SK-N-SH (cell line): Measurements from ENCODE around the gene MAP4. TPM values are rescaled to one million over a fixed set of nuclear protein-coding genes. Genes with fewer than 3 reads are reported as not detected.

Experiments
- CTCF ChIA-PET: fragments of 300-600, 350-600 bp; formaldehyde crosslinking; extraction: SDS; loops from one replicate; lab custom pipeline; 2021; lab: Yijun Ruan, JAX
- POLR2A ChIA-PET: fragments of 350-600 bp; sonication (Branson Sonifier 250); formaldehyde crosslinking; extraction: SDS; loops from one replicate; lab custom pipeline; 2020; ENCODE audit warnings: antibody characterized with exemption, inconsistent platforms; lab: Yijun Ruan, JAX
- DNase-seq: peaks from one replicate; pipeline ENCODE4 v3.0.0; 2012
- H2AFZ ChIP-seq: fragments of 200-600 bp; sonication (generic); 2 replicates; pipeline ENCODE4 v1.8.1; 2016; ENCODE audit warnings: antibody characterized with exemption, mild to moderate bottlenecking, low read depth
- H3F3A ChIP-seq: fragments of 200-600 bp; sonication (generic); replicated peaks from 2 replicates; pipeline ENCODE3; 2016; ENCODE audit warnings: antibody characterized with exemption, mild to moderate bottlenecking; ENCODE audit not compliant: insufficient read depth
- H3K27ac ChIP-seq, 2 experiments: fragments of 200-500 bp in 1 of 2; fragments of 200-600 bp in 1 of 2; sonication (Bioruptor generic) in 1 of 2; sonication (generic), shearing (Covaris generic) in 1 of 2; 2 replicates each; pipeline versions ENCODE4 v1.5.1 to v1.6.1; 2014 to 2016; ENCODE audit warnings: low read depth in 2 of 2, inconsistent platforms in 1 of 2, low read length in 1 of 2, mild to moderate bottlenecking in 1 of 2, mixed read lengths in 1 of 2
- H3K27me3 ChIP-seq: fragments of 200-600 bp; sonication (generic), shearing (Covaris generic); 2 replicates; pipeline ENCODE4 v1.6.1; 2016; ENCODE audit warnings: mixed run types; ENCODE audit not compliant: insufficient read depth
- H3K36me3 ChIP-seq, 2 experiments: fragments of 200-500 bp in 1 of 2; fragments of 200-600 bp in 1 of 2; sonication (Bioruptor generic) in 1 of 2; sonication (generic) in 1 of 2; replicated peaks in 1 of 2; 2 replicates each; pipeline versions ENCODE3 to v1.5.1; 2014 to 2016; ENCODE audit warnings: low read length in 1 of 2, mild to moderate bottlenecking in 1 of 2; ENCODE audit not compliant: insufficient read depth in 2 of 2, control insufficient read depth in 1 of 2
- H3K4me1 ChIP-seq, 2 experiments: fragments of 200-500 bp in 1 of 2; fragments of 200-600 bp in 1 of 2; sonication (Bioruptor generic) in 1 of 2; sonication (generic), shearing (Covaris generic) in 1 of 2; 2 replicates each; pipeline versions ENCODE4 v1.5.1 to v1.6.1; 2014 to 2016; ENCODE audit warnings: low read depth in 1 of 2, low read length in 1 of 2, mixed run types in 1 of 2; ENCODE audit not compliant: insufficient read depth in 2 of 2, control insufficient read depth in 1 of 2
- H3K4me2 ChIP-seq: fragments of 200-600 bp; sonication (generic), shearing (Covaris generic); 2 replicates; pipeline ENCODE4 v1.6.1; 2017; ENCODE audit warnings: mixed run types
- H3K4me3 ChIP-seq, 2 experiments: fragments of 200-500 bp in 1 of 2; fragments of 200-600 bp in 1 of 2; sonication (Bioruptor generic) in 1 of 2; sonication (generic), shearing (Covaris generic) in 1 of 2; 2 replicates each; pipeline versions ENCODE4 v1.5.1 to v1.8.1; 2014 to 2016; ENCODE audit warnings: low read depth in 2 of 2, inconsistent platforms in 1 of 2, low read length in 1 of 2, mild to moderate bottlenecking in 1 of 2, mixed read lengths in 1 of 2, moderate library complexity in 1 of 2
- H3K79me2 ChIP-seq: fragments of 200-600 bp; sonication (generic); 2 replicates; pipeline ENCODE4 v1.8.1; 2017; ENCODE audit warnings: mild to moderate bottlenecking; ENCODE audit not compliant: insufficient read depth
- H3K9ac ChIP-seq: fragments of 200-600 bp; sonication (generic); 2 replicates; pipeline ENCODE4 v1.6.1; 2017; ENCODE audit warnings: mixed run types
- H3K9me2 ChIP-seq: fragments of 200-600 bp; sonication (generic); 2 replicates; pipeline ENCODE4 v1.6.1; 2017; ENCODE audit warnings: mixed run types
- H3K9me3 ChIP-seq: fragments of 200-600 bp; sonication (generic); 2 replicates; pipeline ENCODE4 v1.6.1; 2017; ENCODE audit warnings: mixed run types, mild to moderate bottlenecking, moderate library complexity
- H4K20me1 ChIP-seq: fragments of 200-600 bp; sonication (generic); 2 replicates; pipeline ENCODE4 v1.6.1; 2017; ENCODE audit warnings: mild to moderate bottlenecking, mixed run types; ENCODE audit not compliant: insufficient read depth
- CHD2 ChIP-seq: fragments of 150-350 bp; IDR thresholded peaks from 2 replicates; pipeline ENCODE4 v1.6.1; 2018; ENCODE audit warnings: low read length; ENCODE audit not compliant: partially characterized antibody
- ELF1 ChIP-seq: IDR thresholded peaks from 2 replicates; pipeline ENCODE4 v1.4.0; 2012
- FOSL2 ChIP-seq: IDR thresholded peaks from 2 replicates; pipeline ENCODE4 v1.4.0; 2012; ENCODE audit warnings: low read depth, mild to moderate bottlenecking, moderate library complexity, borderline replicate concordance
- GATA2 ChIP-seq: sonication (generic); formaldehyde crosslinking; IDR thresholded peaks from 2 replicates; pipeline ENCODE4 v1.5.0; 2020; ENCODE audit warnings: mild to moderate bottlenecking, missing genetic modification reagents
- JUND ChIP-seq: IDR thresholded peaks from 2 replicates; pipeline ENCODE4 v1.4.0; 2012
- MAX ChIP-seq: IDR thresholded peaks from 2 replicates; pipeline ENCODE4 v1.4.0; 2012; ENCODE audit warnings: low read depth
- MXI1 ChIP-seq: IDR thresholded peaks from 2 replicates; pipeline ENCODE4 v1.6.1; 2012; ENCODE audit warnings: mild to moderate bottlenecking, low read depth, low read length, improper control_type of control experiment
- NFIC ChIP-seq: IDR thresholded peaks from 2 replicates; pipeline ENCODE4 v1.4.0; 2012; ENCODE audit warnings: borderline replicate concordance
- NRF1 ChIP-seq: IDR thresholded peaks from 2 replicates; pipeline ENCODE4 v1.6.1; 2012; ENCODE audit warnings: low read depth, mild to moderate bottlenecking, low read length
- RAD21 ChIP-seq: IDR thresholded peaks from 2 replicates; pipeline ENCODE4 v1.6.1; 2012; ENCODE audit warnings: mild to moderate bottlenecking, low read length
- TCF12 ChIP-seq: IDR thresholded peaks from 2 replicates; pipeline ENCODE4 v1.4.0; 2012
- TEAD4 ChIP-seq: IDR thresholded peaks from 2 replicates; pipeline ENCODE4 v1.4.0; 2012; ENCODE audit warnings: mild to moderate bottlenecking, borderline replicate concordance; ENCODE audit not compliant: insufficient read depth
- USF1 ChIP-seq: IDR thresholded peaks from 2 replicates; pipeline ENCODE4 v1.4.0; 2012; ENCODE audit warnings: low read depth, borderline replicate concordance
- USF2 ChIP-seq: fragments of 150-350 bp; IDR thresholded peaks from 2 replicates; pipeline ENCODE4 v1.6.1; 2017; ENCODE audit warnings: antibody characterized with exemption, low read length, low read depth, borderline replicate concordance
- WGBS: methylation state at CpG from one replicate; pipeline ENCODE4 v1.1.6; 2017; ENCODE audit warnings: low lambda C conversion rate; 5-methylcytosine and 5-hydroxymethylcytosine counted together
- polyA plus RNA-seq, 3 experiments: library from polyadenylated mRNA; depleted of rRNA; stranded (reverse); fragments of >200 nt; gene quantifications; 2 replicates each; pipeline ENCODE4 v1.2.3, GENCODE V29; 2012
- TF ChIP-seq, protein P1 (sequence below): IDR thresholded peaks from 2 replicates; pipeline ENCODE4 v1.4.0; 2012; ENCODE audit warnings: low read depth, borderline replicate concordance

MAP4 gene
- polyA plus RNA-seq, 1 of the 3 experiments (the other 2 are of a cell fraction), result 121 TPM

- H3K4me3 ChIP-seq, result no peak overlapping the region
- H4K20me1 ChIP-seq, result peaks cover 35% of the 10 kb centered on the region
- no peak for DNase-seq
- peaks cover 41% of the 10 kb centered on the region for H3F3A ChIP-seq
- ChIA-PET CTCF (interaction anchor here (0.6 to 2.2 kb wide), 5 partner anchors 8 to 80 kb away, joined by 3 to 9 read pairs (median 4); no protein-coding TSS in a partner anchor), POLR2A (no interaction called here)
- WGBS, result 96% methylated on average over 2 of the region's 2 CpGs
- peaks cover 18 to 52% of the 10 kb centered on the region in 2 experiments for H3K36me3 ChIP-seq
- no peak overlapping the region for H3K9ac ChIP-seq
- H3K27ac ChIP-seq, result 0 out of 4 replicates have a peak overlapping the region, but pooled peaks of 1 of the 2 experiments have one; percentile 4
- no peak overlapping the region for H3K4me2 ChIP-seq
- no peak overlapping the region for H2AFZ ChIP-seq
- H3K27me3 ChIP-seq, result no peaks in the 10 kb centered on the region
- no peaks in the 10 kb centered on the region for H3K9me2 ChIP-seq
- no peaks in the 10 kb centered on the region for H3K9me3 ChIP-seq
- peaks cover 0 to 22% of the 10 kb centered on the region in 2 experiments; a peak in 3 of 4 replicates for H3K4me1 ChIP-seq
- peaks cover 52% of the 10 kb centered on the region for H3K79me2 ChIP-seq
- TF ChIP-seq TCF12, result no peak
- no peak for TF ChIP-seq TEAD4
- no peak for TF ChIP-seq NRF1
- TF ChIP-seq, protein P1, sequence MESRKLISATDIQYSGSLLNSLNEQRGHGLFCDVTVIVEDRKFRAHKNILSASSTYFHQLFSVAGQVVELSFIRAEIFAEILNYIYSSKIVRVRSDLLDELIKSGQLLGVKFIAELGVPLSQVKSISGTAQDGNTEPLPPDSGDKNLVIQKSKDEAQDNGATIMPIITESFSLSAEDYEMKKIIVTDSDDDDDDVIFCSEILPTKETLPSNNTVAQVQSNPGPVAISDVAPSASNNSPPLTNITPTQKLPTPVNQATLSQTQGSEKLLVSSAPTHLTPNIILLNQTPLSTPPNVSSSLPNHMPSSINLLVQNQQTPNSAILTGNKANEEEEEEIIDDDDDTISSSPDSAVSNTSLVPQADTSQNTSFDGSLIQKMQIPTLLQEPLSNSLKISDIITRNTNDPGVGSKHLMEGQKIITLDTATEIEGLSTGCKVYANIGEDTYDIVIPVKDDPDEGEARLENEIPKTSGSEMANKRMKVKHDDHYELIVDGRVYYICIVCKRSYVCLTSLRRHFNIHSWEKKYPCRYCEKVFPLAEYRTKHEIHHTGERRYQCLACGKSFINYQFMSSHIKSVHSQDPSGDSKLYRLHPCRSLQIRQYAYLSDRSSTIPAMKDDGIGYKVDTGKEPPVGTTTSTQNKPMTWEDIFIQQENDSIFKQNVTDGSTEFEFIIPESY, result no peak
- no peak for TF ChIP-seq MAX
- no peak for TF ChIP-seq CHD2
- TF ChIP-seq NFIC, result no peak
- no peak for TF ChIP-seq USF2
- TF ChIP-seq MXI1, result no peak
- TF ChIP-seq JUND, result no peak
- TF ChIP-seq RAD21, result no peak
Measured at GRCh38 chr3:47909607-47910006, 106.6 kb downstream of the MAP4 start.

DNA sequence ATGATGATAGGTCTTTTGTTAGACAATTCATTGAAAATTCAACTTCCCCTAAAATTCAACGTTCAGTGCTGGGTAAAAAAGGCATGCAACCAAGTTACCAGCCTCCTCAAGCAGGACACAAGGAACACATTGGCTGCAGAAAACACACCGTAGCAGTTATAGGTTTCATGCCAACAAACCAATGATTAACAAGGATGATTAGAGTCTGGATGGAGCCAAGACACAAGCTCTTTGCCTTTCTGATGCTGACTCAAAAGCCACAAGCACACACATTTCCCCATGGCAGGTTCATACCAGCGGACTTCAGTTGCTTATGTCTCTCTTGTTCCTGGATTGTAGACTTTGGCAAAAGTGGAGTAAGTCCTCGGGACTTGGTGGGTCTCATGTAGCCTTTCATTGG, 107.5 kb downstream of the MAP4 start:
- ChIA-PET POLR2A (no interaction called here), CTCF (interaction anchor here (0.6 to 2.2 kb wide), 5 partner anchors 9 to 81 kb away, joined by 3 to 9 read pairs (median 4); no protein-coding TSS in a partner anchor)
- H2AFZ ChIP-seq, result no peak overlapping the region
- peaks cover 41% of the 10 kb centered on the region for H3F3A ChIP-seq
- WGBS, result 85% methylated on average over 3 of the region's 4 CpGs
- no peak overlapping the region for H3K9ac ChIP-seq
- H3K27me3 ChIP-seq, result no peaks in the 10 kb centered on the region
- H3K36me3 ChIP-seq, result peaks cover 18 to 52% of the 10 kb centered on the region in 2 experiments
- no peak overlapping the region for H3K4me3 ChIP-seq
- H3K4me1 ChIP-seq, result peaks cover 0 to 22% of the 10 kb centered on the region in 2 experiments; a peak in 3 of 4 replicates
- TF ChIP-seq GATA2, result no peak
- TF ChIP-seq FOSL2, result no peak
- no peak for TF ChIP-seq ELF1
- no peak for TF ChIP-seq USF1
- peaks cover 35% of the 10 kb centered on the region for H4K20me1 ChIP-seq
- H3K9me2 ChIP-seq, result no peaks in the 10 kb centered on the region
- no peak overlapping the region for H3K27ac ChIP-seq
- H3K79me2 ChIP-seq, result peaks cover 54% of the 10 kb centered on the region
- DNase-seq, result no peak
- no peaks in the 10 kb centered on the region for H3K9me3 ChIP-seq
- H3K4me2 ChIP-seq, result no peak overlapping the region
